Renal cortex interstitium (tissue), 11 donors: Measurements from ENCODE around the gene STX12. TPM values are rescaled to one million over a fixed set of nuclear protein-coding genes. Genes with fewer than 3 reads are reported as not detected.
"Not testable (repeated sequence)": the region's sequence is repeated elsewhere in the genome, so short reads cannot be mapped to it uniquely, and the experiment has no call there.

Source experiments
- DNase-seq, 11 donors: peaks; one replicate each; pipeline ENCODE4 v3.0.0-alpha.2; 2013; ENCODE audit warnings: low read depth in 9 of 11, low spot score in 4 of 11; ENCODE audit errors: extremely low read depth in 1 of 11
- polyA plus RNA-seq, 3 donors: library from polyadenylated mRNA; unstranded; fragments of 120-200 nt; gene quantifications; one replicate each; pipeline ENCODE4 v1.2.1, GENCODE V29; 2013; ENCODE audit not compliant: insufficient read length in 3 of 3

STX12 gene
- polyA plus RNA-seq, 3 donors, result 42.5 to 53.7 (median 48.0) TPM

- not testable (repeated sequence) for DNase-seq
Observed at GRCh38 chr1:27808131-27808530, 35.1 kb downstream of the STX12 start.

GRCh38 chr1:27809883-27810282 is 36.9 kb downstream of the STX12 start:
- DNase-seq, result no peak

- DNase-seq, result no peak
Observed at GRCh38 chr1:27811741-27812500, 38.9 kb downstream of the STX12 start.

GRCh38 chr1:27816921-27817630 is 44.1 kb downstream of the STX12 start:
- DNase-seq, result peak in 8 of 11 donors; percentile 9 to 77 (median 42)

- DNase-seq, result no peak
Observed at GRCh38 chr1:27821761-27822315, 48.8 kb downstream of the STX12 start.

DNA sequence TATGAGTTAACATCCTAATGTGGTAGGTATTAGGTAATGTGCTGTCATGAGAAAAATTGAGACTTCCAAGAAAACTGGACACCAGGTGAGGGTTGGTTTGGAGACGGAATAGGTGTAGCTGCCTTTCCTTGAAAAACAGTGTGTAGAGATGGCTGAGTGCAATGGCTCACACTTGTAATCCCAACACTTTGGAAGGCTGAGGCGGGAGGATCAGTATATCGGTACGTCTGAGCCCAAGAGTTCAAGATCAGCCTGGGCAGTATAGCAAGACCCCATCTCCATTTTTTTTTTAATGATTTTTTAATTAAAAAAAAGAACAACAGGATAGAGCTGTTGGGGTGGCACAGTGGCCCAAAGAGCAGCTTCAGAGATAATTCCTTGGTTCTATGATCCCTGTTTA is 50.8 kb downstream of the STX12 start:
- no peak for DNase-seq

GRCh38 chr1:27824411-27824810 is 51.4 kb downstream of the STX12 start:
- no peak for DNase-seq

DNA sequence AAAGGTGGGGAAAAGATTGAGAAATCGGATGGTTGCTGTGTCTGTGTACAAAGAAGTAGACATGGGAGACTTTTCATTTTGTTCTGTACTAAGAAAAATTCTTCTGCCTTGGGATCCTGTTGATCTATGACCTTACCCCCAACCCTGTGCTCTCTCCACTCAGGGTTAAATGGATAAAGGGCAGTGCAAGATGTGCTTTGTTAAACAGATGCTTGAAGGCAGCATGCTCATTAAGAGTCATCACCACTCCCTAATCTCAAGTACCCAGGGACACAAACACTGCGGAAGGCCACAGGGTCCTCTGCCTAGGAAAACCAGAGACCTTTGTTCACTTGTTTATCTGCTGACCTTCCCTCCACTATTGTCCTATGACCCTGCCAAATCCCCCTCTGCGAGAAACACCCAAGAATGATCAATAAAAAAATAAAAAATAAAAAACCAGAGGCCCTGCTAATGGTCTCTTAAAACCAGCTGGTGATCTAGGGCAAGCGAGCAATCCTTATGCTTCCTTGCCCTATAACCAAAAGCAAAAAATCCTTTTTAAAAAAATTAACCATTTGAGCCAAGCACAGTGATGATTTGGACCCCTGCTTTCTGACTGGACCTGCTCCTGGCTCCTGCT is 56.4 kb downstream of the STX12 start:
- DNase-seq, result not testable (repeated sequence)

GRCh38 chr1:27830621-27831440 is 57.8 kb downstream of the STX12 start, which contains the start of gene PPP1R8:
Gene PPP1R8 (plus strand): TSS chr1:27830782. CDS start chr1:27830836, 54 bp downstream.
- peak; percentile 86 to 97 (median 93) for DNase-seq

GRCh38 chr1:27831568-27832410 is 58.8 kb downstream of the STX12 start:
- DNase-seq, result peak in 1 of 11 donors; percentile 3

- DNase-seq, result no peak
Observed at GRCh38 chr1:27832762-27833161, 59.7 kb downstream of the STX12 start.

DNA sequence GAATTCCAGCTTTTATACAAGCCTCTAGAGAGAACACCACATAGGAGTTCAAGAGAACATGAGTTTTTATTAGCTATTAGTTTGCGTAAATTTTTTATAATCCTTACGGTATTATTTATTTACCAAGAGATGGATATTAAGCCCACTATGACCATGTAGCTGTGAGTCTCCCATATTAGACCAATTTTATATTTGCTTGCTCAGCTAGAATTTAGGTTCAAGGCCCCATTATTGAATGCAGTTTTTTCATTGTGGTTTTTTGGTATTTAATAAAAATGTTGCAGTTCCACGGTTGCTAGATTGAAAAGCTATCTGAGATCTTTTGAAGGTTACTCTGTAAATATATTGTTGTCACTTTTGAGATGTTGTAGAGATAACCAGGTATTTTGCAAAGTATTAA is 60.5 kb downstream of the STX12 start:
- DNase-seq, result no peak

DNA sequence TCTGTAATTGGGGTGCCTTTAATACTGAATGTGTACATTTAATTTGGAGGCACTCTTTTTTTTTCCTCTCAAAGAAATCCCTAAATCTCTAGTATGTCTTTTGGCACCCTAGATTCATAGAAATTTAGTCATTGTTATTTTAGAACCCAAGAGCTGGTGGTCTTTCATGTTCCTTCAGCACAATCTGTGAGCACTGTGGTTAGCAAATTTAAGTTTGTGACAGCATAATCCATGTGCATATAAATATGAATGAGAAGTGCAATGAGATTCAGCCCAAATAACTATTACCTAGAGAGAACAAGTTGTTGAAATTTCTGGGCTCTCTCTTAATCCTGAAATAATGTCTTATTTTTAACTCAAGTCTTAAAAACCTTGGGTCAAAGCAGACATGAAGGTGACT is 62.0 kb downstream of the STX12 start:
- DNase-seq, result no peak

- no peak for DNase-seq
Observed at GRCh38 chr1:27835501-27835900, 62.5 kb downstream of the STX12 start.

GRCh38 chr1:27849951-27850350 is 76.9 kb downstream of the STX12 start:
- no peak for DNase-seq

DNA sequence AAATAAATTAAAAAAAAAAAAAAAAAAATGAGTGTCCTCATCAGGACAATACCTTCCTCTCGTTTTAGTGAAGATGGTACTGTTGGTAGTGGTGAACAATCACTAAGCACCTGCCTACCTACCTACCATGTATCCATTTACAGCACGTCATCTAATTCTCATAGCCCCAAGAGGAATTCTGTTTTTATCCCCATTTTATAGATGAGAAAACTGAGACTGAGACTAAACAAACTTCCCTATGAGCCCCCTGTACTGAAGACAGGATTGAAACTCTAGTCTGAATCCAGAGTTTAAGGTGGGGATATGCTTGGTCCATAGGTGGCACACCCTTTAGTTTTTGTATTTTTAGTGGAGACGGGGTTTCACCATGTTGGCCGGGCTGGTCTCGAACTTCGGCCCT is 82.1 kb downstream of the STX12 start:
- no peak for DNase-seq

DNA sequence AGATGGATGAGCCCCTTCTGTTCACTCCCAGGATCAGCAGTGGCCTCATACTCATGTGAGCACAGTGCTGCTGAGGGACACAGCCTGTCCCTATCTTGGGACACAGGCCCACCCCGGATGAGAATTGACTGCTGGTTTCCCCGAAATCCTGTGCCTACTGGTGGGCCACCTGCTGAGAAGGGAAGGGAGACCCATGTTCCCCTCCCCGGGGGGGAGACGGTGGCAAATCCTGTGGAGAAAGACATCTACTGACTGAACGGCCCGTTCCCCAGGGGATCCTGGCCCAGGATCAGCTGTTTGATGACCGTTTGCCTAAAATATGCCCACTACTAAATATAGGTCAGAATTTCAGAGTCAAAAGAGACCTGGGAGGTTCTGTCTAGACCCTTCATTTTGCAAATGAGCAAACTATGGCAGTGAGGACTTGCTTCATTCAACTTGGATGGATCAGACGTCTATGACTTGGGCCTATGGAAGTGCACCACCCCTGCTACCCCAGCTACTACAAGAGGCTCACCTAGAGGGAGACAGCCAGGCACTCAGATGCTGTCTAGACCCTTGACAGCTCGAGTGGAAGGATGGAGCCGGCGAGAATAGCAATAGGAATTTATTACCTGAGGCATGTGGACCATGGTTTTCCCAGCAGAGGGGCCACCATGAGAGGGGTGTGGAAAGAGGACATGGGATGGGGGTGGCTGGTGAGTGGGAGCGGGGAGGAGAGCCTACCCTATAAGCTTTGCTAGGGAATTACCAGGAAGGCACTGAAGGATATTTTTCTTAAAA is 83.7 kb downstream of the STX12 start:
- DNase-seq, result no peak
